Gastrocnemius medialis (tissue), 4 donors: ENCODE data around the gene POC1A. TPM values are rescaled to one million over a fixed set of nuclear protein-coding genes. Genes with fewer than 3 reads are reported as not detected.
A peak's percentile ranks its signal among the peaks of the same experiment; 100 is the strongest.

Source experiments
- ATAC-seq, 2 donors: fragments of 150-250 bp; one replicate each; pipeline ENCODE4 v1.9.1; 2016
- DNase-seq, 2 donors: peaks; one replicate each; pipeline ENCODE4 v3.0.0-alpha.2; 2019
- H3K27ac ChIP-seq, 4 donors: fragments of 200-600 bp; sonication (generic); 1 replicate in 1 of 4; 2 replicates in 3 of 4; pipeline ENCODE4 v1.5.1; 2016 to 2018; ENCODE audit warnings: mild to moderate bottlenecking in 2 of 4, moderate library complexity in 1 of 4
- H3K27me3 ChIP-seq, 3 donors: fragments of 200-600 bp; sonication (generic) in 2 of 3; 1 replicate in 1 of 3; 2 replicates in 2 of 3; pipeline versions ENCODE4 v1.5.1 to v1.6.0; 2016 to 2019; ENCODE audit warnings: mild to moderate bottlenecking in 1 of 3, moderate library complexity in 1 of 3
- H3K36me3 ChIP-seq, 2 donors: fragments of 200-600 bp; sonication (generic) in 1 of 2; one replicate each; pipeline ENCODE4 v1.5.1; 2017 to 2018
- H3K4me1 ChIP-seq, 2 donors: fragments of 200-600 bp; sonication (generic) in 1 of 2; one replicate each; pipeline ENCODE4 v1.5.1; 2016 to 2017; ENCODE audit warnings: mild to moderate bottlenecking in 2 of 2
- H3K4me3 ChIP-seq, 4 donors: fragments of 200-600 bp; sonication (generic) in 3 of 4; 1 replicate in 1 of 4; 2 replicates in 3 of 4; pipeline ENCODE4 v1.5.1; 2016 to 2019; ENCODE audit warnings: mild to moderate bottlenecking in 2 of 4
- H3K9me3 ChIP-seq, 3 donors: fragments of 200-600 bp; sonication (generic) in 2 of 3; 1 replicate in 1 of 3; 2 replicates in 2 of 3; pipeline ENCODE4 v1.5.1; 2016 to 2019
- POLR2A ChIP-seq, 2 donors: fragments of 450-650 bp; IDR thresholded peaks; one replicate each; pipeline ENCODE4 v1.6.1; 2017; ENCODE audit warnings: antibody characterized with exemption in 2 of 2, mild to moderate bottlenecking in 2 of 2, moderate library complexity in 2 of 2
- in situ Hi-C, 4 donors: fragments of 200-750 bp; cut with MboI; loops; one replicate each; pipeline versions ENCODE4 v1.15.0 to v1.8.0; 2017; ENCODE audit warnings: low sequenced_read_pairs in 4 of 4
- intact Hi-C: fragments of 100-400 bp; cut with DNase I; formaldehyde crosslinking; loops from one replicate; pipeline ENCODE4 v1.15.1; 2023; ENCODE audit warnings: low total_unique reads
- total RNA-seq, 4 donors: library from RNA; depleted of rRNA; stranded (reverse); fragments of >200 nt; gene quantifications; one replicate each; pipeline versions ENCODE4 v1.1.0 to v1.2.3, GENCODE V29; 2016
- TF ChIP-seq, protein P1 (sequence below), 5 experiments: fragments of 450-650 bp in 3 of 5; fragments of 200-600 bp in 2 of 5; sonication (generic) in 2 of 5; IDR thresholded peaks in 4 of 5; conservative IDR thresholded peaks in 1 of 5; 1 replicate in 4 of 5; 2 replicates in 1 of 5; pipeline ENCODE4 v1.5.1; 2016 to 2019; ENCODE audit warnings: antibody characterized with exemption in 5 of 5, mild to moderate bottlenecking in 3 of 5, moderate library complexity in 3 of 5

Gene POC1A
- total RNA-seq, 4 donors from 2014 or later = 0.51 to 3.2 (median 0.81) TPM

DNA sequence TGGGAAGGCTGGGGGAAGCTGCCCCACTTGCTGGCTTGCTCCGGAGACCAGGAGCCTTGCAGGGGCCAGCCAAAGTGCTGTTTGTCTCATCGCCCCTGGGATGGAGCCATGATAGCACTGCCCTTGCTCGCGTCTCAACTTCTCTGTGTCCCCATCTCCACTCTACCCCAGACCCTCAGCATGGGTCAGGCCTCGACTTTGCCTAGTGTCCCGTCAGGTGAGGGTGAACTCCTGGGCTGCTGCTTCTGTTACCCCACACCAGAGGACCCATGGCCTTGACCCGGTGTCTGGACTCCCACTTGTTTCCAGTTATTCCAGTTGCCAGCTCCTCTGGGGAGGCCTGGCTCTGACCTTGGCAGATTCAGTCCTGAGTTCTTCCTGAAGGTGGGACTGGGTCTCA, 61.3 kb downstream of the POC1A start:
- Histone ChIP-seq H3K9me3 (no peaks in the 10 kb centered on the region), H3K27me3 (no peaks in the 10 kb centered on the region), H3K4me3 (no peak overlapping the region), H3K27ac (no peak overlapping the region), H3K36me3 (no peaks in the 10 kb centered on the region), H3K4me1 (peaks cover 5 to 15% of the 10 kb centered on the region in 2 donors)
- intact Hi-C loops (no loop called here), in situ Hi-C loops (no loop called here)
- TF ChIP-seq POLR2A (IDR thresholded peaks at IDR 0.05) = no peak
- TF ChIP-seq, protein P1, sequence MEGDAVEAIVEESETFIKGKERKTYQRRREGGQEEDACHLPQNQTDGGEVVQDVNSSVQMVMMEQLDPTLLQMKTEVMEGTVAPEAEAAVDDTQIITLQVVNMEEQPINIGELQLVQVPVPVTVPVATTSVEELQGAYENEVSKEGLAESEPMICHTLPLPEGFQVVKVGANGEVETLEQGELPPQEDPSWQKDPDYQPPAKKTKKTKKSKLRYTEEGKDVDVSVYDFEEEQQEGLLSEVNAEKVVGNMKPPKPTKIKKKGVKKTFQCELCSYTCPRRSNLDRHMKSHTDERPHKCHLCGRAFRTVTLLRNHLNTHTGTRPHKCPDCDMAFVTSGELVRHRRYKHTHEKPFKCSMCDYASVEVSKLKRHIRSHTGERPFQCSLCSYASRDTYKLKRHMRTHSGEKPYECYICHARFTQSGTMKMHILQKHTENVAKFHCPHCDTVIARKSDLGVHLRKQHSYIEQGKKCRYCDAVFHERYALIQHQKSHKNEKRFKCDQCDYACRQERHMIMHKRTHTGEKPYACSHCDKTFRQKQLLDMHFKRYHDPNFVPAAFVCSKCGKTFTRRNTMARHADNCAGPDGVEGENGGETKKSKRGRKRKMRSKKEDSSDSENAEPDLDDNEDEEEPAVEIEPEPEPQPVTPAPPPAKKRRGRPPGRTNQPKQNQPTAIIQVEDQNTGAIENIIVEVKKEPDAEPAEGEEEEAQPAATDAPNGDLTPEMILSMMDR (IDR thresholded peaks at IDR 0.05 in 4 of 5, conservative IDR thresholded peaks at IDR 0.05 in 1 of 5) = no peak
- ATAC-seq = no peak
- DNase-seq = no peak

DNA sequence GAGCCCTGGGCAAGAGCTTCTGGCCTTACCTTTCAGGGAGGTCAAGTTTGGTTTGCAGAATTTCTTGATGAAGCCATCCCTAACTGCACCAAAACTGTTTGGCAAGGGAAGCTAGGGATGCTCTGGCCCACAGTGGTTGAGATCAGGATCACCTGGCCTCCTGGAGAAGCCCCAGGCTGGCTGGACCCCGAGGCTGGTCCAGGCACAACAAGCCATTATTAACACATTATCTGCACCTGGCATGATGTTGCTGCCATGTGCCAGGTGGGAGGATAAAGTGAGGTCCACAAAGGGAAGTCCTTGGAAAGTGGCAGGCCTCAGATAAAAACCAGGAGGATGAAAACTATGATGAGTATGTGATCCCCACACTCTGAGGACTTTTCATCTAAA, 62.0 kb downstream of the POC1A start:
- Histone ChIP-seq H3K27ac (no peak overlapping the region), H3K27me3 (no peaks in the 10 kb centered on the region), H3K4me3 (no peak overlapping the region), H3K4me1 (peaks cover 5 to 15% of the 10 kb centered on the region in 2 donors), H3K9me3 (no peaks in the 10 kb centered on the region), H3K36me3 (no peaks in the 10 kb centered on the region)
- DNase-seq = no peak
- no peak for ATAC-seq
- in situ Hi-C loops (no loop called here), intact Hi-C loops (no loop called here)
- no peak for TF ChIP-seq POLR2A (IDR thresholded peaks at IDR 0.05)
- TF ChIP-seq, protein P1 (IDR thresholded peaks at IDR 0.05 in 4 of 5, conservative IDR thresholded peaks at IDR 0.05 in 1 of 5) = no peak

DNA sequence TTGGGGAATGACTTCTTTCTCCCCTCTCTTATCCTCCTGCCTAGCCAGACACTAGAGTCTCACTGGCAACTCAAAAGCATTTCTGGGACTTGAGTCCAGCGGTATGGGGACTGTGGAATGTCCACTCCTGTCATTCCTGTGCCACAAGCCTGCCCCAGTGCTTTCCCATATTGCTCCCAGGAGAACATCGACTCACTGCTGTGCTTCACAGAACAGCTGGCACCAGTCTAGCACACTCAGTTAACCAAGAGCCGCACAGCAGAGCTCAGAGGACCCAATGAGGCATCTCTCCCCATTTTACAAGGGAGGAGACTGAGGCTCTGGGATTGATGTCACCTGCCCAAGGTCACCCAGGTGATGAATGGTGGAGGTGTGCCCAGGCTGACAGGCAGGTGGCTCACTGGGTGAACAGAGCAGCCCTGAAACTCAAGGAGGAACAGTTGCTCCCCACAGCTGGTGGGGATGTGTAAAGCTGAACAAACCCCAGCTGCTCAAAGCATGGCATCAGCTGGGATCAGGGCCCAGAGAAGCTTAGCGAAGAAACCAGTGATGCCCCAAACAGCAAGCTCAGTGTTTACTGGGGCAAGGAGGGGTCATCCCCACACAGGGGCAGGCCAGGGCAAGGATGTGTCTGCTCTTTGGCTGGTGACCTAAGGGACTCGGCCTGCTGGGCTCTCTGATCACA, 62.5 kb downstream of the POC1A start:
- in situ Hi-C loops = no loop called here
- Histone ChIP-seq H3K4me3 (no peak overlapping the region), H3K9me3 (no peaks in the 10 kb centered on the region), H3K4me1 (peaks cover 8 to 15% of the 10 kb centered on the region in 2 donors), H3K27ac (no peak overlapping the region), H3K27me3 (no peaks in the 10 kb centered on the region), H3K36me3 (no peaks in the 10 kb centered on the region)
- DNase-seq (no peak), ATAC-seq (no peak)
- TF ChIP-seq POLR2A (IDR thresholded peaks at IDR 0.05) = no peak
- TF ChIP-seq, protein P1 (IDR thresholded peaks at IDR 0.05 in 4 of 5, conservative IDR thresholded peaks at IDR 0.05 in 1 of 5) = no peak
- intact Hi-C loops = no loop called here

DNA sequence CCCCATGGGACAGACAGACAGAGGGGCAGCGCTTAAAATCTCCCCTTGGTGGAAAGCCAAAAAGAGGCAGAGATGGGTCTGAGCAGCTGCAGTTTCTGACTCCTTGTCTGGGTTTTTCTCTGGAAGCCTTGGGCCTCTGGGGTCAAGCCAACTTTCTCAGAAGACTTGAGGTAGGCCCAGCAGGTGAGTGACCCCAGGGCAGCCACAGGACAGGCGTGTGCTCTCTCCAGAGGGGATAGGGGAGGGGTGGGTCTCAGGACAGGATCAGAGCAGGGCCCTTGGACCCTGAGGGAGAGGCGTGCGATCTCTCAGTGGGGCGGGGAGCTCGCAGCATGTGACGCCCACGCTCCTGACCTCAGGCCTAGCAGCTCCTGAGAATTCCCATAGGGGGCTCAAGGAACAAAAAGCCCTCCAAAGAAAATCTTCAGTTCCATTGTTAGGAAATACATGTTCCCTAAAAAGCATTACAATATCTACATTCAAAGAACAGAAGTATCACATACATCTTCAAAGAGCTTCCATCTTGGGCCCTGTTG, 63.2 kb downstream of the POC1A start:
- Histone ChIP-seq H3K36me3 (no peaks in the 10 kb centered on the region), H3K27me3 (no peaks in the 10 kb centered on the region), H3K9me3 (no peaks in the 10 kb centered on the region), H3K27ac (peak overlapping the region; percentile 8 to 71 (median 60)), H3K4me1 (peaks cover 9 to 15% of the 10 kb centered on the region in 2 donors), H3K4me3 (no peak overlapping the region)
- in situ Hi-C loops = no loop called here
- intact Hi-C loops = no loop called here
- TF ChIP-seq POLR2A (IDR thresholded peaks at IDR 0.05) = no peak
- TF ChIP-seq, protein P1 (IDR thresholded peaks at IDR 0.05 in 4 of 5, conservative IDR thresholded peaks at IDR 0.05 in 1 of 5) = no peak
- ATAC-seq (no peak), DNase-seq (no peak)
